Activated T-helper 2 cell treated with anti-CD3 and anti-CD28 coated beads, Interferon-gamma antibody, Interleukin-2, Interleukin-4, amounts not matched to agents 10 μg/mL and 5 μg/mL and 100 μg/mL, durations not matched to agents 14 hours and 24 hours and 36 hours (primary cell): ENCODE measurements around the gene ADCY3. TPM values are rescaled to one million over a fixed set of nuclear protein-coding genes. Genes with fewer than 3 reads are reported as not detected.

Experiments used
- DNase-seq: peaks from one replicate; pipeline ENCODE4 v3.0.0; 2021; ENCODE audit warnings: low spot score
- H3K27ac Mint-ChIP-seq: one replicate; pipeline ENCODE4 v1.8.0; 2021; ENCODE audit warnings: mixed read lengths
- H3K27me3 Mint-ChIP-seq: one replicate; pipeline ENCODE4 v1.8.0; 2021; ENCODE audit warnings: low read depth, mixed read lengths
- H3K36me3 Mint-ChIP-seq: one replicate; pipeline ENCODE4 v1.8.0; 2021; ENCODE audit warnings: low read depth, mixed read lengths
- H3K4me1 Mint-ChIP-seq: one replicate; pipeline ENCODE4 v1.8.0; 2021; ENCODE audit warnings: low read depth, mixed read lengths
- H3K4me3 Mint-ChIP-seq: one replicate; pipeline ENCODE4 v1.8.0; 2021; ENCODE audit warnings: low read depth, mild to moderate bottlenecking, moderate library complexity, mixed read lengths
- H3K9me3 Mint-ChIP-seq: one replicate; pipeline ENCODE4 v1.8.0; 2021; ENCODE audit warnings: mixed read lengths
- intact Hi-C: fragments of 100-400 bp; cut with micrococcal nuclease; formaldehyde crosslinking; loops from one replicate; pipeline ENCODE4 v1.15.1; 2023
- total RNA-seq: library from RNA; stranded (reverse); gene quantifications from 2 replicates; pipeline ENCODE4 v1.2.3, GENCODE V29; 2022

Gene ADCY3
- total RNA-seq, 1 donor from 2014 or later = 108 TPM

DNA sequence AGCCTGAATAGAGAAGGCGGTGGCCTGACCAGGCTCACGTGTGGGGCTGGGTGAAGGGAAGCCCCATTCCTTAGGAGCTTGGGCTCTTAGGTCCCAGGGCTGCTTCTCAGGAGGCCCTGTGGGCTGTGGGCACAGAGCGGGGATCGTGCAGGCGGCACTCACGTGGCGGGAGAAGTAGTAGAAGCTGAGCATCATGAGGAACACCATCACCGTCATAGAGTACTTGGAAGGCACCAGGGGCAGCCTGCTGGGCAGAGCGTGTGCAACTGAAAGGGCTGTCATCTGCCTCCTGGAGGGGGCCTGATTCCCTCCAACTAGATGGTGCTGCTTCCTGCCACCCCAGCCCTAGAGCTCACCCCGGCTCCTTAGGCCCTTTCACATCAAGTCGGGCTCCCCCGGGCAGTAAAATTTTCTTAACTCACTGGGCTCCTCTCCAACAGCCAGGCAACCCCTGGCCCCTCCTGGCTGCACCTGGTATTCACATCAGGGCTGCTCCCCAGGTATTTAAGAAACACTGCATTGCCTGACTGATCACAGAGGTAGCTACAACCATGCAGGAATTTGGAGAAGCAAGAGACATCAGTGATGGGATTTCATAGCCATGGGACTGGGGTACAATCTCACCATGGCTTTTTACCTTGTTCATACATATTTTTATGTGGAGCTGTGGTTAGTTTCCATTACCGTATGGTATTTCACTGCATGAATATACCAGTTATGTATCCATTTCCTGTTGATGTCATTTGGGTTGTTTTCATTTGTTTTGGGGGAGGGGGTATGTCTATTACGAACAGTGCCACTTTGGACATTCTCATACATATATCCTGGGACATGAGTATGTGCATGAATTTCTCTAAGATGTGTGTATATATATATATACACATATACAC lies 93.9 kb downstream of the ADCY3 start:
- Mint-ChIP-seq H3K4me1 (peaks cover 21% of the 10 kb centered on the region), H3K27me3 (no peaks in the 10 kb centered on the region), H3K27ac (peak overlapping the region; percentile 93), H3K36me3 (peaks cover 63% of the 10 kb centered on the region), H3K9me3 (no peaks in the 10 kb centered on the region), H3K4me3 (no peak overlapping the region)
- intact Hi-C loops = loop anchor here (1.0 to 5.0 kb wide), 3 partner anchors 33 to 249 kb away; partner anchors contain the start of genes CENPO and PTRHD1
- DNase-seq = no peak

DNA sequence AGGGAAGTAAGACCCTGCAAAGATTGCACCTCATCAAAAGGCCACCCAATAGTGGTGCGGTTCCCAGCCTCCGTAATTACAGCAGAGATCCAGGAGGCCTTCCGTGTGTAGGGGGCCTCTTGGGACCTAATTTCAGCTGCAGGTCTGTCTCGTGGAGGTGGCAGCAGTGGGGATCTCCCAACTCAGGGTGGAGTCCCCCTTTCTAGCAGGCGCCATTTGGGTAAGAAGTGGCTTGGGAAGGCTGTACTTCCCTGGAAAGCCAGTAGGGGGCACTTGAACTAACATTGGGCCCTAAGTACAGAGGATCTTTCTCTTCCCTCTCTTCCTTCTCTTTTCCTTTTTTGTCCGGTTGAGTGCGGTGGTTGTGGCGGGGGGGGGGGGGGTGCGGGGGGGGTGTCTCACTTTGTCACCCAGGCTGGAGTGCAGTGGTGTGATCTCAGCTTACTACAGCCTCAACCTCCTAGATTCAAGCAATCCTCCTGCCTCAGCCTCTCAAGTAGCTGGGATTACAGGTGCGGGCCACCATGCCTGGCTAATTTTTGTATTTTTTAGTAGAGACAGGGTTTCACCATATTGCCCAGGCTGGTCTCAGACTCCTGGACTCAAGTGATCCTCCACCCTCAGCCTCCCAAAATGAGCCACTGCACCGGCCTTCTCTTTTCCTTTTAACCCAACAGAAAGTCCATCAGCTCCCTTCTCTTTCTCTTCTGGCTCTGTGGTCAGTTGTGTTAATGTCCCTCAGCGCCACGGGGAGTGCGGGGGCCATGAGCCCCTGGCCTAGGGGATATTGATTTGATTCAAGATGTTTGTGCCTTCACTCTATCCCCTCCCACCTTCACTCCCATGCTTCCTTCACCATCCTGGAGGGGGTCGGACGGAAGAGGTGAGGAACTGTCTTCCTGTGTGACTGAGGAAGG lies 94.8 kb downstream of the ADCY3 start:
- no peaks in the 10 kb centered on the region for H3K9me3 Mint-ChIP-seq
- H3K27me3 Mint-ChIP-seq = no peaks in the 10 kb centered on the region

DNA sequence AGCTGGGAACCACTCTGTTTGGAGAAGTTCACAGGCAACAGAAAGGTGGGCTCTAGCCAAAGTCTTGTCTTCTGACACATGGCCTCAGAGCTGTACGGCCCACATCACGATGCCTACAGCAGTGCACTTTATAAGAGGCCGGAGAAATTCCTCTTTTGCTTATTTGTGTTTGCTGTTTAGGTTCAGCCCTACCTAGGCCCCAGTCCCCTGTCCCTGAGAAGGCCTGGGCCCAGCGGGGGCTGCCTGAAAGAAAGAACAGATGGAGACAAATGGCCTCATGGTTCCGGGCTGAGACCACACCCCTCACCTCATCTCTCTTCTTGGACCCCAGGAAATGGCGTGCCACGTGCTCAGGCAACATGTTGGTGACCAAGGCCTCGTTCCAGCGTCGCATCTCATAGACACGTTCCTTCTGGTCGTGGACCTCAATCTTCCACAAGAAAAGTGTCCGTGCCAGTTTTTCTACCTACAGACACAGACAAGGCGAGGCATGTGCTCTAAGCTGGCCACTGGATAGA lies 95.9 kb downstream of the ADCY3 start:
- DNase-seq = no peak
- peaks cover 21% of the 10 kb centered on the region for H3K4me1 Mint-ChIP-seq
- H3K9me3 Mint-ChIP-seq = no peaks in the 10 kb centered on the region
- intact Hi-C loops = no loop called here
- no peak overlapping the region for H3K4me3 Mint-ChIP-seq
- H3K36me3 Mint-ChIP-seq = peaks cover 77% of the 10 kb centered on the region
- no peaks in the 10 kb centered on the region for H3K27me3 Mint-ChIP-seq
- H3K27ac Mint-ChIP-seq = no peak overlapping the region

More for the DNA sequence above, 94.8 kb downstream of the ADCY3 start:
- no peak overlapping the region for H3K4me3 Mint-ChIP-seq
- no peak for DNase-seq
- H3K36me3 Mint-ChIP-seq = peaks cover 69% of the 10 kb centered on the region
- intact Hi-C loops = loop anchor here (5.0 kb wide), 2 partner anchors 213 to 248 kb away; no protein-coding TSS in a partner anchor
- H3K27ac Mint-ChIP-seq = peak overlapping the region; percentile 93
- peaks cover 21% of the 10 kb centered on the region for H3K4me1 Mint-ChIP-seq

DNA sequence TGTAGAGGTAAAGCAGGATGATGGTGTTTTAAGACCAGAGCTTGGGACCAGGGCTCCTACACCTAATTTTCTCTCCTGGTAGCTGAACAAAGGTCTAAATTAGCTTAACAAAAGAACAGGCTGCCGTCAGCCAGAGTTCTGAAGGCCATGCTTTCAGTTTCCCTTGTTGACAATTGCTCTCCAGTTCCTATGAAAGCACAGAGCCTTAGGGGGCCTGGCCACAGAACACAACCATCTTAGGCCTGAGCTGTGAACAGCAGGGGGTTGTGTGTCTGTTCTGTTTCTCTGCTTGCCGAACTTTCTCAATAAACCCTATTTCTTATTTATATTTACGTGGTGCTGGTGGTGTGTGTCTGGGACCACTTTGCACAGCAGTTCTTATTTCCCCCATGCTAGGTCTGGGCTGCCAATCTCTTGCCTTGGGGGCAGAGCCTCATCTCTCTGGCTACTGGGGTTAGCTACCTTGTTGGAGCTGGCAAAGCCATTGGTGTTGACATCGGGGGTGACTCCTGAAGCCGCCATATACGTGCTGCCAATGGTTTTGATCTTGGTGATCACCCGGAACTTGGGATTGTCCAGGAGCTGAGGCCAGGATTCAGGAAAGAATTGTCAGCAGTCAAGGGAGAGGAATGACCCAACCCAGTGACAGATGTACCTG lies 97.9 kb downstream of the ADCY3 start:
- H3K27me3 Mint-ChIP-seq = no peaks in the 10 kb centered on the region
- H3K36me3 Mint-ChIP-seq = peaks cover 89% of the 10 kb centered on the region
- H3K27ac Mint-ChIP-seq = no peak overlapping the region
- DNase-seq = no peak
- H3K9me3 Mint-ChIP-seq = no peaks in the 10 kb centered on the region
- H3K4me1 Mint-ChIP-seq = peaks cover 23% of the 10 kb centered on the region
- intact Hi-C loops = no loop called here
- H3K4me3 Mint-ChIP-seq = no peak overlapping the region

DNA sequence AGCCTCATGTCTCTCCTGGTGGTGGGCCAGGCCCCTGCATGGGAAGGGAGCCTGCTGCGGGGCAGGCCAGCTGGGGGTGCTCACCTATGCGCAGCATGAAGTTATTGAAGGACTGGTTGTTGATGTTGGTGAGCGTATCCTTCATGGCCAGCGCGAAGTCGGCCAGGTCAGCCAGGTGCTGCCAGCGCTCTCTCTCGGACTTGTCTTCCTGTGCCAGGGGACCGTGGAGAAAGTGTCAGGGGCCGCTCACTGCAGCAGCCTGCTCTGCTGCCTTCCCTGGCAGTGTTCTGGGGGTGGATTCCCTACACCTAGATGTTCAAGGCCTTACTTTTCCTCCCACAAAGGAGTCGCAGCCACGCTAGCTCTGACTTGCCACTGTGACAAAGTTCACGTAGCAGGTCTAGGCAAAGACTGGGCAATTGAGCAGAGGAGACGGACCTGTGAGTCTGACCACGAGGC lies 98.6 kb downstream of the ADCY3 start:
- peaks cover 93% of the 10 kb centered on the region for H3K36me3 Mint-ChIP-seq
- no peaks in the 10 kb centered on the region for H3K27me3 Mint-ChIP-seq
- H3K27ac Mint-ChIP-seq = no peak overlapping the region
- no peak overlapping the region for H3K4me3 Mint-ChIP-seq
- intact Hi-C loops = no loop called here
- peaks cover 16% of the 10 kb centered on the region for H3K4me1 Mint-ChIP-seq
- no peaks in the 10 kb centered on the region for H3K9me3 Mint-ChIP-seq
- DNase-seq = no peak

DNA sequence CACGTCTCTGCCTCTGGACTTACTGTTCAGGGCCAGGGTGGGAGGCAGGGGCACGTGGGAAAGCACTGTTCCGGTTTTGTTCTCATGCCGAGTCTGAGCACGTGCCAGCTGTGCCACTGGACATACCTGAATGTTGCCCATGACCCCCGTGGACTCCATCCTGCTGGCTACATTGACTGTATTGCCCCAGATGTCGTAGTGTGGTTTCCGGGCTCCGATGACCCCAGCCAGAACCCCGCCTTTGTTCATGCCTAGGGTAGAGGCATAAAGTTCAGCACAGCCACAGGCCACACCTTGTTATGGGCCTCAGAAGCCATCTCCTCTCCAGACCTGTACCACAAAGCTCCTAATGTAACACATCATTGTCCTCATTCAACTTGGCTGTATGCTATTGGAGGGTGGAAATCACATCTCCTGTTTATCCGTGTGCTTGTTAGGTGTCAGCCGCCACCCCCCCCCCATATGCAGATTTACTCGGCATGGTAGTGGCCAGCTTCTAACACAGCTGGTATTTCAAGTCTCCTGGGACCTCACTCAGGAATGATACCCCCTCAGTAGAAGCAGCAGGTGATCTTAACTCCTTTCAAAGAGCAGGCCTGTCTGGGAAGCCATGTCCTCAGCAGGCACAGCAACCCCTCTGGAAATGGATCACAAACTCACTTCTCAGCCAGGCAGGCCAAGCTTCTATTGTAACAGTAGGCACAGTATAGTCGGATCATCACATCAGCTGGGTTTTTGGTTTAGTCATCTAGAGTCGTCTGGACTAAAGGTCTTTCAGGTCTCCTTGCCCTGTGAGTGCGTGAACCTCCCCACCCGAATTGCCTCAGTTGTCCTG lies 99.2 kb downstream of the ADCY3 start:
- Mint-ChIP-seq H3K27ac (peak overlapping the region; percentile 49), H3K4me3 (no peak overlapping the region), H3K9me3 (no peaks in the 10 kb centered on the region), H3K27me3 (no peaks in the 10 kb centered on the region), H3K4me1 (peaks cover 9% of the 10 kb centered on the region), H3K36me3 (peaks cover 93% of the 10 kb centered on the region)
- no peak for DNase-seq
- intact Hi-C loops = no loop called here

DNA sequence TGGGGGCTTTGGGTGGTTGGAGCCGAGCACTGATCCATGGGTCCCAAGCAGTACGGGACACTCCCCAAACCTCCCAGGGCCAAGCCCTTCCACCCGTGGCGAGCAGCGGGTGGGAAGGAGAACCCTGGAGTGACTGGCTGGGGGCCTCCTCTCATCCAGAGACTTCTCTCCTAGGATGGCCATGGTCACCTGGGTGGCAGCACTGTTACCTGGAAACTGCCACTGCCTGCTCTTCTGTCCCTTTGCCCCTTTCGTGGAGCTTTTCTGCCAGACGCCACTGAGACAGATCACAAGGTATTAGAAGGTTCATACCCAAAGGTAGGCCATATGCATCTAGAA lies 99.9 kb downstream of the ADCY3 start:
- Mint-ChIP-seq H3K4me3 (no peak overlapping the region), H3K27me3 (no peaks in the 10 kb centered on the region), H3K4me1 (peaks cover 5% of the 10 kb centered on the region), H3K27ac (no peak overlapping the region), H3K36me3 (peaks cover 93% of the 10 kb centered on the region), H3K9me3 (no peaks in the 10 kb centered on the region)
- intact Hi-C loops = no loop called here
- DNase-seq = no peak

DNA sequence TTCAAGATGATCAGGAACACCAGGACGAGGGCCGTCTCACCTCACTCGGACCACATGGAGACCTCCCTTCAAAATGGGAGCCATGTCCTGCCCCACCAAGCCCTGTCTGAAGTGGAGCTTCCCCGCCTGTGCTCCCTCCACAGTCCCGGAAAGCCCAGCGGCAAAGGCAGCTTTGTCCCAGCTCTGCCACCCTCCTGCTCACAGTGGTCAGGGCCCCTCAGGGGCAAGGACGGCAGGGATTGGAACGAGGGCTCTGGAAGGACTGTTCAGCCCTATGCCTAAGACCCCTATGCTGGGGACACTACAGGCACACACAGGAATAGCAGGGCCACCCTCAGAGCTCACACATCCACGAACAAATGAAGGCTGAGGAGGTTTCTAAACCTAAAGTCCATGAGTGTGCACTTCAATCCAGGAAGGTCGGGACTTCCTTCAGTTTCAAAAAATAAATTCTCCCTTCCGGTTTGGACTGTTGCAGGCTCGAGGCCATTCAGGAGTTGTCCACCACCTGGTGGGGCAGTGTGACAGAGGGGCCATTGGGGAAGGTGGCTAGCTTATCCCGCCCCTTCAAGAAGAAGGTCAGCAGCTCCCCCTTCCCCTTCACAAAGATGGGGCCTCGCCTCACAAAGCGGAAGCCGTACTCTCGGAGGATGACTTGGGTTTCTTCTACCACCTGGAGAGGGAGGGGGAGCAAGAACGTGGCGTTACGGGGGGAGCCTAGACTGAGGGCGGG lies 100.4 kb downstream of the ADCY3 start:
- DNase-seq = no peak
- Mint-ChIP-seq H3K4me1 (peaks cover 5% of the 10 kb centered on the region), H3K27me3 (no peaks in the 10 kb centered on the region), H3K36me3 (peaks cover 92% of the 10 kb centered on the region), H3K9me3 (no peaks in the 10 kb centered on the region), H3K4me3 (no peak overlapping the region), H3K27ac (no peak overlapping the region)
- intact Hi-C loops = no loop called here

DNA sequence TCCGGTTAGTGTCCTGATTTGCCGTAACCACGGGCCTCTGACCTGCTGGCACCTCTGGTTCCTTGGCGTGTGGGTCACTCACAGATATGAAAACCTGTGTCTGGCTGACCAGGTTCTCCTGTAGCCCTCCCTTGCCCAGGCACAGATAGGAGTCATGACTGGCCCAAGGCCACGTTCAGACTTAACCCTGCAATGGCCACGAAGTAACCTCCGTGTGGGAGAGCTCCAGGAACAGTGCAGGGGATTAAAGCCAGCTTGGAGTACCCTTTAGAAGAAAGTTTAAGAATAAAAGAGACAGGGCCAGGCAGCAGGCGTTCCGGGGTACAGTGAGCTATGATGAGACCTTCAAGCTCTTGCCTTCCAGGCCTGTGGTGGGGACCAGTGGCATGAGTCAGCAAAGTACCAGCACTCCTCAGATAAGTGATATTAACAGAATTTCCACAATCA lies 101.3 kb downstream of the ADCY3 start:
- H3K4me3 Mint-ChIP-seq = no peak overlapping the region
- peaks cover 5% of the 10 kb centered on the region for H3K4me1 Mint-ChIP-seq
- no peaks in the 10 kb centered on the region for H3K9me3 Mint-ChIP-seq
- peaks cover 90% of the 10 kb centered on the region for H3K36me3 Mint-ChIP-seq
- intact Hi-C loops = no loop called here
- DNase-seq = no peak
- H3K27me3 Mint-ChIP-seq = no peaks in the 10 kb centered on the region
- peak overlapping the region; percentile 38 for H3K27ac Mint-ChIP-seq

DNA sequence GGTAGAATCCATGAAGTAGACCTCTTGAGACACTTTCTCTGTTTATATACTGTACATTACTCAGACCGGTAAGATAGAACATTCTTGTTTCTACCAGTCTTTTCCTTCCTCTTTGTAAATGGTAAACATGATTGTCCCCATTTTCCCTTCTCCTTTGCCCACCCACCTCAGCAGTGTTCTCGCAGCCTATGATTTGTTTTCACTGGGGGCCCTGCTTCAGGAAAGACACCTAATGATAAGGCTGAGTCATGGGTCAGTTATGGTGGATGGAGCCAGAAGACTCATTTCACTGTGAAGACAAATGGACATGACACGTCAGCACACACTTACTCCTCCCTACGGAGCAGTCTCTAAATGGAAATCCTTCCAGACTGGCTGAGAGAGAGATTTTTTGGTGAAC lies 103.2 kb downstream of the ADCY3 start:
- no peak overlapping the region for H3K4me3 Mint-ChIP-seq
- no peak overlapping the region for H3K27ac Mint-ChIP-seq
- H3K4me1 Mint-ChIP-seq = peaks cover 8% of the 10 kb centered on the region
- intact Hi-C loops = no loop called here
- peaks cover 92% of the 10 kb centered on the region for H3K36me3 Mint-ChIP-seq
- no peaks in the 10 kb centered on the region for H3K27me3 Mint-ChIP-seq
- no peaks in the 10 kb centered on the region for H3K9me3 Mint-ChIP-seq
- no peak for DNase-seq

DNA sequence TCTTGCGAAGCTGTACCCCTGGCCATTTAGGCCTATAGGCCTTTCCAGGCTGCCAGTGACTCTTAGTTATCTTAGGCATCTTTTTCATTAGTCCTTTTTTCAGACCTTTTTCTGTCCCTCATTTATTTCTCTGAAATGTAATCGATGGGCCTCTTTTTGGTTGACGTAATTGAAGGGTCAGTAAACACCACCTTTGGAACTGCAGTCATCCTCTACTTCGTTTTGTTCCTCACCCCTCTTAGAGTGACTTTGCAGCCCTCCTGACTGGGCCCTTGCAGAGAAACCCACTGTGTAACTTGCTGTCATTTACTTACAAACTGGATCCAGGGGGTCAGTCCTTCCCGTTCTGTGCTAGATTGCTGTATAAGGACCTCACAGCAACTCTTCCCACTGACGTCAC lies 103.6 kb downstream of the ADCY3 start:
- no peak for DNase-seq
- Mint-ChIP-seq H3K4me3 (no peak overlapping the region), H3K36me3 (peaks cover 92% of the 10 kb centered on the region), H3K4me1 (peaks cover 8% of the 10 kb centered on the region), H3K9me3 (no peaks in the 10 kb centered on the region), H3K27me3 (no peaks in the 10 kb centered on the region), H3K27ac (no peak overlapping the region)
- intact Hi-C loops = no loop called here
